ENCODE measurements around the gene DOK7.
"Not testable (repeated sequence)": the region's sequence is repeated elsewhere in the genome, so short reads cannot be mapped to it uniquely, and the experiment has no call there.

Gene DOK7

DNA sequence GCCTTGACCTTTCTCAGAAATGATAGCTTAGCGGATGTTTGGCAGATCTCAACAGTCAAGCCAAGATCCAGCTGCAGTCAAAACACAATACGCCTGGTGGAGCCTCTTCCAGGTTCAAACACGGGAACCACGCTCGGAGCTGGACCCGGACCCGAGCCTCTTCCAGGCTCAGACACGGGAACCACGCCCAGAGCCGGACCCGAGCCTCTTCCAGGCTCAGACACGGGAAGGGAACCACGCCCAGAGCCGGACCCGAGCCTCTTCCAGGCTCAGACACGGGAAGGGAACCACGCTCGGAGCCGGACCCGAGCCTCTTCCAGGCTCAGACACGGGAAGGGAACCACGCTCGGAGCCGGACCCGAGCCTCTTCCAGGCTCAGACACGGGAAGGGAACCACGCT, 48.5 kb downstream of the DOK7 start:
- DNase-seq, result not testable (repeated sequence)

DNA sequence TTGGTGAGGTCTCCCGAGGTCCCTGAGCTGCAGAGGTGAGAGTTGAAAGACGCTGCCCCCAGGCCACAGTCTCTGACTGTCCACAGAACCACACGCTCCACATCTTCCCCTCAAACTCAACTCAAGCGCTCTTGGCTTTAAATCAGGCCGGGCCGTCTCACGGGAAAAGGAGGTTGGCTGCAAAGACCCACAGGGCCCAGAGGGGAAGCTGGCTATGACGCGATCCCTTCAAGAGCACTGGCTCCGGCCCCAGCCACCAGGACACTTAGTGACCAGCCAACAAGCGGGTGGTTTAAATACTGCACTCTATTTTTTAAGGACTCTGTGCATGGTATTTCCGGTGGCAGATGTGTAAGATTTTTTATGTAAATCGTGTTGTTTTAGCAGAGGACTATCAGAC, 49.2 kb downstream of the DOK7 start:
- DNase-seq, result no peak

DNA sequence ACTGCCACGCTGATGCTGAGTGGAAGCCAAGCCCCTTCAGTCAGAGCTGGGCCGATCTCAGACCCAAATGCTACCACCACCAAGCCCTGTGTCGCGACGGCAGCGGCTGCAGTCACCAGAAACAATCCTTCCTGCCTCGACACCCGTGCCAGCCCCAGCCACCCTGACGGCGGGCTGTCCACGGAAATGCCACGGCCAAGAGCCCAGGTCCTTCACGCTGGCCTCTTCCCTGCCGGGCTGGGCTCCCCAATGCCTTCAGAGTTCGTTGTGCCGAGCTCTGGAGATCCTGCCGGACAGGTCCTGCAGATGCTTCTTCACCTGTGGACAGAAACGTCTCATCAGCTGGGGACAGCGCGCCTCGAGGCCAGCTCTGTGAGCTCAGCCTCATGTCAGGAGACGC, 49.6 kb downstream of the DOK7 start:
- DNase-seq, result no peak

DNA sequence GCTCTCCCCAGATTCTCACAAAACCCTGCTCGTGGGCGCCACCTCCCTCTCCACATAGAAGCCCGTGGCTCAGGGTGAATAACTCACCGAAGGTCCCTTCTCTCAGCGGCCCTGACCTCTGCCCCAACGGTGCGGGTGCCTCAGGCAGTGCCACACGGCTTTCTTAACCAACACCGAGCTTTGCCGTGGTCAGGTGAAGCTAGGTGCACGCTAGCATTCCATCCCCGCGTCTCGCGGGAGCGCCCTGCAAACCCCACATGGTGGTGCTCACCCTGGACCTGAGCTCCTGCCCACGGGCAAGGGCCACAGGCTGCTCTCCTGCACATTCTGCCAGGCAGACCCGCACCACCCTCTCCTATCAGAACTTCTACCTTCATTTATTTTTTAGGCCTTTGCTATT, 50.7 kb downstream of the DOK7 start:
- DNase-seq, result no peak

DNA sequence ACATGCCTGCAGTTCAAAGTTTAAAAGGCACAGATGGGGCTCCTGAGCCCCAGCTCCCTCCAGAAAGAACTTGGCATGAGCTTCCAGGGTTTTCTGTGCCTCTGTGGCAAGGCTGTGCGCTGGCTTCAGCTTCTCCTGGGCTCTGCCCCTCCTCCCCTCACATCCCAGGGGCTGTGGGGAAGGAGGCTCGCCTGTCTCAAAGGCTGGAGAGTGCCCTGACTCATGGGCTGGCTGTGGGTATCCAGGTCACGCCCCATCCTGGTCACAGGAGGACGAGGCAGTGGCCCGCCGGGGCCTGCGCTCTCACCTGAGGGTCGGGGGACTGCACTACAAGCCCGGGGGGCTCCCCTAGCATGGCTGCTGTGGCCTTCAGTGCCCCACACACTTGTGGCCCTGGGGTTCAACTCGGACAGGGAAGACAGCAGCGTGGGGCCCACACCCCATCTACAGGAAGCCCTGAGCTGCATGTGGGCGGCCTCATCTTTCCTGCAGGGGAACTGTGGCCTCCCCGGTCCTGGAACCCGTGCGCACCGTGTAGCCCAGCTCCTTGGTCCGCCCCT, 51.2 kb downstream of the DOK7 start:
- no peak for DNase-seq

DNA sequence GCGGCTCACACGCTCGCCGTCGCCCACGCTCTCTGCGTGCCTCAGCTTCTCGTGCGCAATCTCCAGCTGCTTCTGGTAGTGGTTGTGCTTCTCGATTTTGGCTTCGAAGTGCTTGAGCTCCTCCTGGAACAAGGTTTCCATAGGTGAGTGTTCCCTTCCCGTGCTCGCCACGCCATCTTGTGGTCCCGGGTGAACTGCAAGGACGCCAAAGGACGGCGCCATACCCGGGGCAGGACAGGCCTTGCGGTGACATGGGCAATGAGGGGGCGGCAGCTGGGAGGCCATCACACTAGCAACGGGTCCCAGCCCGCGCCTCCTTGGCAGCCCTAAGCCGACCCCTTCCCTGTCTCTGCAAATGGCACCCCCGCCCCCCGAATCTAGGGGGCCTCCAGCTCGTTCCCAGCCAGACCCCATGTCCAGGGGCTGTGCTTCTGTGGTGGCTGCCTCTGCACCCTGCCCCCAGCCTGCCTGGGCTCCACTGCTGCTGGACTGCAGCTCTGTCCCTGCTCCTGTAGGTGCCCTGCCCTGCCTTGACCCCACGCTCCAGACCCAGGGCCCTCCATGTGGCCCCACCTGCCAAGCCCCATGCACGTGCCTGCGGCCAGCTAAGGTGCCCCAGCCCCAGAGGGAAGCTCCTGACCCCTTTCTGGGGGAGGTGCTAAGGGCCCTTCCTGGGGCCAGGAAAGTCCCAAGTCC, 51.8 kb downstream of the DOK7 start:
- no peak for DNase-seq

DNA sequence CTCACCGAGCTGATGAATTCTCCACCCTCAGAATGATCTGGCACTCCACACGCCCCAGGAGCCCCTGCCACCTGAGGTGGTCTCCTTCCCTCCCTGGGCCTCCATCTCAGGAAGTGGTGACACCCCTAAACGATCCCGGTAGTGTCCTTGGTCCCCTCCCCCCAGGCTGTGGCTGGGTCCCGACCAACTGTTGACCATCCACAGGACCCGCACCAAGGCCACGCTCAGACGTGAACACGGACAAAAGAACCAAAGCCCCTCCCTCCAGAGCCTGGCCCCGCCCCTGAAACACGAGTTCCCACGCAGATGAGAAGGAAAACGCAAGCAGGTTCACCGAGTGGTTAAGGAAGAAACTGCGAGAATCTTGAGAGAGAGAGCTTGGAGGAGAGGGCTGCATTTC, 52.5 kb downstream of the DOK7 start:
- no peak for DNase-seq

DNA sequence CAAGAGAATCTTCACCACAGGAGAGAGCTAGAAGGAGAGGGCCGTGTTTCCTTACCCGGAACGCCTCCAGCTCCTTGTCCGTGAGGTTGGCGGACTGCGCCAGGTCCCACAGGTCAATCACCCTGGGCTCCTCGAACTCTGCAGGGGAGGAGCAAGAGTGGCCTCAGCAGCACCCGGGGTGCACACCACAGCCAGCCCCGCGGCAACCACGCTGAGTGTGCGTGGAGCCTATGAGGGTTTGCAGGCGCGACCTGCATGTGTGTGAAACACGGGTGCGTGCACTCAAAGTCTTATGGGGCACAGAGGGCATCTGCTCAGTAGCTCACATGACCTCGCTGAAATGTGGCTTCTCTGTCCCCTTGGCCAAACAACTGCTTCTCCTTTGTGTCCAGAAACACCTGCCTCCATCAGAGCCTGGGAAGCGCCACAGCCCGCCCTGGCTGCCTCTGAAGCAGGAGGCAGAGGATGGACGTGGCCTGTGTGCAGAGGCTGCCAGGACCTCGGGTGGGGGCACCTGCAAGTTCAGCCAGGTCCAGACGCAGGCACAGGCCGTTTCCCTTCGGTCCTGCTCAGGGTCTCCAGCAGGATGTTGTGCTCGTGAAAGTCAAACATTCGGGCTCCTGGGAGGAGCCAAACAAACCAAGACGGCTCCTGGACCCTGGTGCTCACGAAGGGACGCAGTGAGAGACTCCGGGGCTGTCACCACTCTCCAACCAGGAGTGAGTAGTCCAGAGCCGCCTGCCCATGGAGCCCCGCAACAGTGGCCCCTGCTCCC, 53.1 kb downstream of the DOK7 start:
- DNase-seq, result no peak

DNA sequence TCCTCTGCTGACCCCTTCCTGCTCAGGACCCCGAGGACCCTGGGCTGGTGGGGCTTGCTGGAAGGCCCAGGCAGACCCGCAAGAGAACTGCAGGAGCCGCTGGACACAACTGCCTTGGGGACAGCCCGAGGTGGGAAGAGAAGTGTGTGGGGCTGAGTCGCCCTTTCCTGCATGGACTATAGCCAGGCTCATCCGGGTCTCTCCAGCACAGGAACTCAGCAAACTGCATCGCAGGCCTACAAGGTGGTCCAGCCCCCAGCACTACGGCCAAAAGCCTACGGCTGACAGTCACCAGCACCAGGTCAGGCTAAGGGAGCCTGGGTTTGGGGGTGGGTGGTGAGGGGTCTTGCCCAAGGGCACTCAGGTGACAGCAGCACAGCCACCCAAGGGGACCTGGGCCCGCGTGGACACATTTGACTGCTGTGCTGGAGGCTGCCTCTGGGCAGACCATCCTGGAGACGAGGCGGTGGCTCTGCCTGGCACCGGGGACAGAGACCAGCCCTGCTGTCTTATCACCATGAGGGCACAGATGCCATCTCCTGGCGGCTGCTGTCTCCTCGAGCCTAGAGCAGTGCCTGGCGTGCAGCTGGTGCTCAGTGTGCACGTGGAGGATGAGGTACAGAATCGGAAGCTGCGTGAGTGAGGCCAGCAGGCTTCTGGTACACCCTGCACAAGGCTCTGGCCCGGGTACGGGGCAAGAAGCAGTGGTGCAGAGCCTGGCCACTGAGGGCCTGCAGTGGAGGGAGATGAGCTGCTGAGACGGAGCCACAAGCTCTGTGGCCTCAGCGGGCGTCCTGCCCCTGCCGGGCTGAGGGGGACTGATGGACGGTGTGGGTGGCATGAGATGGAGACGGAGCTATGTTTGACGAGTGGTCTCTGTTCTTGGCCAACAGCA, 54.0 kb downstream of the DOK7 start:
- DNase-seq, result no peak

DNA sequence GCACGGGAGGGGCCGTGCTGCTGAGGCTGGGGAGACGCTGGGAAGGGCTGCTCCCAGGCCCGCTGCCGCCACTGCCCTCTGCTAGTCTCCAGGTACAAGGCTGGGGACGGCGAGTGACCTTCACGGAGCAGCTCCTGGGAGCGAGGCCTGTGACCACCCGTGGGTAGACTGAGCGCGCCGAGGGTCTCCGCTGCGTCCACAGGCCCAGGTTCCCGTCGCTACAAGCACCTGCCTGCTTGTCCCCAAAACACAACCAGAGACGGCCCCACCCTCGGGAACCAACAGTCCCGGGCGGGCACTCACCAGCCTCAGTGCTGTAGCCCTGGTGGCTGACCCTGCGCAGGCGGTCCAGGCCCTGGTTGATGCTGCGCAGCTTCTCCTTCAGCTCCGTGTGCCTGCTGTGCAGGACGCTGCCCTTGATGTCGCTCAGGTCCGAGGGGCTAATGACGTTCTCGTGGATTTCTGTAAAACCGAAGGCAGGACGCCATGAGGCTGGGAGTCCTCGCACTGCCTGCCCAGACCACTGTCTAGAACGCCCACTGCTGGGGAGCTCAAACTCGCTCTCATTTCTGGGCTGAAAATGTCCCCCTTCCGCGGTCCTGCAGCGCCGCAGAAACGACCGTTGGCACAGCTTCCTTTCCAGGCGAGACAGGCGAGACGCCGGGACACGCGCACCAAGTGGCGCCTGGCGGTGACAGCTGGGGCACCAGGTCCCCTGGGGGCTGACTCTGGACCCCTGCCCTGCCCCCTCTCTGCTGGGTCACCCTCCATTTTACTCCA, 54.8 kb downstream of the DOK7 start:
- no peak for DNase-seq

DNA sequence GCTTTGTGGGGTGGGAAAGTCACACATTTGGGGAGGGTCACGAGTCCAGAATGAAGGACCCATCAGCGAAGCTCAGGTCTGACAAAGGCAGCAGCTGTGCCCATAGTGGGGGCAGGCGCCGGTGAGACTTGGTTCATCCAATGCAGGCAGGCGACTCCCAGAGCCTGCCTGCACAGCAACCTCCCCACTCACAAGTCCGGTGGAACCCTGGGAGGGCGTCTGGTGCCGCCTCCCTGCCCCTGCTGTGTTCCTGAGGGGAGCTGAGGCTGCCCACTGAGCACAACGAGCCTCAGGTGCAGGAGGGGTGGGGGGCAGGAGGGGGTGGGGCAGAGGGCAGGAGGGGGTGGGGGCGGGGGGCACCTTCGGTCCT, 55.4 kb downstream of the DOK7 start:
- DNase-seq, result no peak

DNA sequence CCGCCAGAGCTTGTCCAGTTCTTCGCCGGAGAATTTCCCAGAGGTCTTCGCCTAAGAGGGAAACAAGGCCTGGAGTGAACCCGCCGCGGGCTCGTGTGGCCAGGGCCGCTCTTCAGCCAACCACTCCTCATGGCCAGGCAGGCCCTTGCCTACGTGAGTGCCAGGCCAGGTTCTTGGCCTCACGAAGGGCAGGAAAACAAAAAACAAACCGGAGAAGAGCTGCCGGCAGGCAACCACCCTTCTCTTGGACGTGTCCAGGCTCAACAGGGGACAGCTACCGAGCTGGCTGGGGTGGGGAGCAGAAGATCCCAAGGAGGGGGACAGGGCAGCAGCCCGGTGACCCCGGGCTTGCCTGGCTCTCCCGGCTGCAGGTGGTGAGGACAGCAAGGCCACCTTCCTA, 55.8 kb downstream of the DOK7 start:
- no peak for DNase-seq

DNA sequence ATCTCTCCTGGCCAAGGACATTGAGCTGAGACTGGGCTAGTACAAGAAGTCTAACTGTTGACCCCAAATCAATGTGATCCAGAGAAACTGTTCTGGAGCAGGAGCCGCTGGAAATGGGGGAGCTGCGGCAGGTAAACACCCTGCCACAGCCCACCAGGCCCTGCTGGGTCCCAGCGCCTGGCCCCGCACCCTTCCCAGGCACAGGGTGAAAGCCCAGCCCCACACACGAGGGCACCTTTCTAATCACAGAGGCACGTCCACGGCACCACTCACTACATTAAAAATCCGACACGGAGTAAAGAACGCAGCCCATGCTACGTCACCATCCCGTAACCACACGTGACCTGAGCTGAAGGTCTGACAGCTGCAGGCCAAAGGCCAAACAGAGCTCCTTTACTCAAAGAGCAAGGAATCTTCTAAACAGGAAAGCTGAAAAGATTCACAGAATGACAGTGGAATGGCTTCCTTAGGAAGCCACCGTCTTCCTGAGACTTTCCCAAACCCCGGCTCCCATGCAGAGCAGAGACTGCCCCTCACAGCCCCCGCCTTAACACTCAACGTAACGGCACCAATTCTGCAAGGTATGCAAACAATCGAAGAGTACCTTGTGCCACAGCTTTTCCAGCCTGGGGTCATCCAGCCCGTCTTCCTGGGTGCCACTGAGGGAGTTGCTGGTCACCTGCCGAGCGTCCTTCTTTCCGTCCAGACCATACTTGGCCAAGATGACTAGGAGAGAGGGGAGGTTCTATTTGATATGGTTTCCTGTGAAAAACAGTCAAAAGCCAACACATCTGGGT, 56.6 kb downstream of the DOK7 start:
- DNase-seq, result no peak

DNA sequence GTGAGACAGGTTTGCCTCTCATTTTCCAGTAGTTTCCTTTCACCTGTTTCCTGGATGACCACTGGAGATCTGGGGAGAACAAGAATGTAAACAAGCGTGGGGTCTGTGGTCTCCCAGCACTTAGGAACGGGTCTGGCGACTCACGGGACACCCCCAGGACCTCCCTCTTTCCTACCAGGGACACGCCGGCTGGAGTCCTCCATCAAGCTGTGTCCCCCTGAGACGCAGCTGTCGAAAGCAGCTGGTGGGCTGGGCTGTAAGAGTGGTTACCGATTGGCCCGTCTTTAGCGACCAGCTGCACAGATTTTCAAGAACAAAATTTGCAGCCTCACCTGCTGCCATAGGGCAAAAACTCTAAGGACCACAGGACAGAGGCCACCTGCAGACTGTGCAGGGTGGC, 57.2 kb downstream of the DOK7 start:
- no peak for DNase-seq

DNA sequence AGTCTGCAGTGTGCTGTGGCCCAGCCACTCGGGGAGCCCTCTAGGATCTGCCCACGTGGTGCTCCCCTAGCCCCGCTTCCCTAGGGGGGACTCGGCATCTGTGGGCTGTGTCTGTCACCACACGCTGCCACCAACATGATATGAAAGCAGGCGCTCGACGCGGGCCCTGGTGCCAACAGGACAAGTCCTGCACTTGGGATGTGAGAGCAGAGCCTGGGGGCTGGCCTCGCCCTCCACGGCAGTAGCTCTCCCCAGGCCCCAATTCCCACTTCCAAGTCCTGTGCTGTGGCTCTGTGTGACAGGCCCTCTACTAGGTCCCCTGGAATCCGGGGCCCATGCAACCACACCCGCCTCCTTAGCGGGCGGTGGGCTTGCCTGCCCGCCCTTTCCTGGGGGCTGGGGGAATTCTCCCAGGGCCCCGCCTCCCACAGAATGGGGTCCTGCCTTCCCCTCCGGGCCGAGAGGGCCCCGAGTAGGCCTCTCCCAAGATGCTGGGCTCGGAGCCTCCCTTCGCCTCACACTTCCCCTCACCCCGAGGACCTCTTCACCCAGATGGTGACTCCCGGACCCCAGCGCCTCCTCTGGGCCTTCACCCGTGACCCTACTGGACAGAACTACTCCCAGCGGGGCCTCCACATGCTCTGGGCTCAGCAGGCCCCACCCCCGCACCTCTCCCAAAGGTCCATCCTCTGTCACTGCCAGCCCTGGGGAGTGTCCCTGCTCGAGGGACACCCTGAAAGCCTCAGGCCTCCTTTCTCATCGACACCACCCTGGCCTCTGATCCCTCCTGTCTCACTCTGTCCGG, 57.9 kb downstream of the DOK7 start:
- DNase-seq, result no peak

DNA sequence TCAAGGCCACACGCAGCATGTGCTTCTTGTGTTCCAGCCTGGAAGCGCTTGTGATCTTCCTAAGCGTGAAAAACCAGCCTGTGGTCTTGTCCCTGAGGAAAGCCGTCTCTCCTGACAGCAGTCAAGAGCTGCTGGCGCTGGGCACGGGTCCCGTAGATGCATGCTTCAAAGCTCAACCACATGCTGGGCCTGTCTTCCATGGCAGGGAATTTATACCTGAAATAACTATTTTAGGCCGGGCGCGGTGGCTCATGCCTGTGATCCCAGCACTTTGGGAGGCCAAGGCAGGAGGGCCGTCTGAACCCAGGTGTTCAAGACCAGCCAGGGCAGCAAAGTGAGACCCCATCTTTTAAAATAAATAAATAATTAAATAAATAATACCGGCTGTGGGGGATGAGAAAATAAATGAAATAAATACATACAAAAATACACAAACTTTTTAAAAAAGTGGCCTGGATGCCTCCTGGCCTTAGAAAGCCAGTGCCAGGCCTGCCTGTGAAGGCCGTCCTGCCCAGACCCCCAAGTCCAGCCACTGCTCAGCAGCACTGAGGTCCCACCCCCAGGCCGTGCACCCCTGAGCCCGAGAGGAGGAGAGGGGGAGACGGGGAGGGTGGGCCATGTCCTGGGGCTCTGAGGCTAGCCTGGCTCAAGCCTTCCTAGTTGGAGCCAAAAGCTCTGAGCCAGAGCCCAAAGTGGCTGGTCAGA, 58.7 kb downstream of the DOK7 start:
- peak in 1 of 3 donors; percentile 13 for DNase-seq

DNA sequence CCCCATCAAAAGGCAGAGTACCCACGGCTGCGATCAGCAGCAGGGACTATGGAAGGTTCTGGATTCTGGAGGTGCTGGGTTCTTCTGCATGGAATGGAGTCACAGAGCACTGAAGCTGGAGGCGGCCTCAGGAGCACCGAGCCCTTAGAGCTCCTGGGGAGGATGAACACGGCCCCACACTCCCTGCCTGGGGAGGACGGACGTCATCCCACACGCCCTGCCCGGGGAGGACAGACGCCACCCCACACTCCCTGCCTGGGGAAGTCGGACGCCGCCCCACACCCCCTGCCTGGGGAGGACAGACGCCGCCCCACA, 59.2 kb downstream of the DOK7 start:
- DNase-seq, result no peak

DNA sequence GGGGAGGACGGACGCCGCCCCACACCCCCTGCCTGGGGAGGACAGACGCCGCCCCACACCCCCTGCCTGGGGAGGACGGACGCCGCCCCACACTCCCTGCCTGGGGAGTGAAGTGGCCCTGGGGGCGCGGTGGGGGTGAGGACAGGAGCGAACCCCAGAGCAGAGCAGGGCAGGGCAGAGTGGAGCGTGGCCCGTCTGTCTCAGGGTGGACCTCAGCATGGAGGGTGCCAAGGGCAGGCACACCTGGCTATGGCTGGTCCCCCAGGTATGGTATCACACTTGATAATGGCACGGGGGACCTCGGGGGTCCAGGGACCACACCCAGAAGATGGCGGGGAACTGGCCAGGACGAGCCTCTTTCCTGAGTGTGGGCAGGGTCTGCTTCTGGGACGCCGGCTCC, 59.5 kb downstream of the DOK7 start:
- no peak for DNase-seq

DNA sequence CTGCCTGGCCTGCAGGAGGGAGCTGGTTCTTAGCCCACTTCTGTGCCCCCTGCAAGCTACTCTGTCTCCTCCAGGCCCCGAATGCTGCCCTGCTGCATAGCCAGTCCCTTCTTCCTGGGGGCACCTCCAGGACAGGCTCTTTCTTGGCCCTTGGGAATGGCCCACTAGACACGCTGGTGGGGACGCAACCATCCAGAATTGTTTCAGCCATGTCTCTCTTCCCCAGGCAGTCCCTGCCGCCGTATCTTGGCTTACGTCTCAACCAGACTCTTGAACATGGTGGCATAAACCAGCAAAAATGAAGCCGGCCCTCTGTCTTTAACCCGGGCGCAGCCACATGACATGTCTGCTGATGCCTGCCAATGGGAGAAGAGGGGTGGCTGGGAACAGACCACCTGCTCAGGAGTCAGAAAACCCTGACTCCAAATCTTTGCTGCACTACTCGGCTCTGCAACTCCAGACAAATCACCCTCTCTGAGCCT, 60.1 kb downstream of the DOK7 start:
- no peak for DNase-seq

DNA sequence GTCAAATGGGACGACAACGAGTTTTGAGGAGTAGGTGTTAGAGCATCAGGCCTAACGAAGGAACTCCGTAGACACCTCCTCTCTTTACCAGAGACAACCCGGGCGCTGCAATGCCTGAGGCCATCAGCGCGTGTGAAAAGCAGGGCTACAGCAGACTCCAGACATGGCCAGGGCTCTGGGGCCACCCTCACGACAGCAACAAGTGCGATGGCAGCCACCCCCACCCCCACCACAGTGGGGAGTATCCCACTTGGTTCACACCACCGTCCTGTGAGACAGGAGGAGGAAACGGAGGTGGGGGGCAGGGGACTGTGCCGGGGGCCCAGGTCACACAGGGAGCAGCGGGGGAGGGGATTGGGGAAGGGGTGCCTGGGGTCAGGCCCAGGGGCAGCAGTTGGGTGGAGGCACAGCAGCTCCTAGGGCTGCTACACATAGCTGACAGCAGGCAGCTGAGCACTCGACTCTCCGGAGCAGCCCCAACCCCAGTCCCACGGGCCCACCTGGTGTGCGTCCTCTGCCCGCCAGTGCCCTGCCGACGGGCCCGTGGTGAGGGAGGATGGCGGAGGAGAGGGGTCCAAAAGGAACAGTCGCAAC, 60.6 kb downstream of the DOK7 start:
- no peak for DNase-seq

Measured in suppressor macrophage treated with lipopolysaccharide for 1 hour (primary cell).